Measurements from ENCODE around the gene FAM185A. TPM values are rescaled to one million over a fixed set of nuclear protein-coding genes. Genes with fewer than 3 reads are reported as not detected.

The FAM185A gene
- total and polyA plus RNA-seq, 9 of the 15 experiments (the other 6 are each of a cell fraction or from before 2014, with no cell fraction given): 1.7 to 17.4 (median 10.6) TPM

- TF ChIP-seq, protein P1, sequence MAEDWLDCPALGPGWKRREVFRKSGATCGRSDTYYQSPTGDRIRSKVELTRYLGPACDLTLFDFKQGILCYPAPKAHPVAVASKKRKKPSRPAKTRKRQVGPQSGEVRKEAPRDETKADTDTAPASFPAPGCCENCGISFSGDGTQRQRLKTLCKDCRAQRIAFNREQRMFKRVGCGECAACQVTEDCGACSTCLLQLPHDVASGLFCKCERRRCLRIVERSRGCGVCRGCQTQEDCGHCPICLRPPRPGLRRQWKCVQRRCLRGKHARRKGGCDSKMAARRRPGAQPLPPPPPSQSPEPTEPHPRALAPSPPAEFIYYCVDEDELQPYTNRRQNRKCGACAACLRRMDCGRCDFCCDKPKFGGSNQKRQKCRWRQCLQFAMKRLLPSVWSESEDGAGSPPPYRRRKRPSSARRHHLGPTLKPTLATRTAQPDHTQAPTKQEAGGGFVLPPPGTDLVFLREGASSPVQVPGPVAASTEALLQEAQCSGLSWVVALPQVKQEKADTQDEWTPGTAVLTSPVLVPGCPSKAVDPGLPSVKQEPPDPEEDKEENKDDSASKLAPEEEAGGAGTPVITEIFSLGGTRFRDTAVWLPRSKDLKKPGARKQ (CRISPR knock-in tag; IDR thresholded peaks at IDR 0.05): no peak
- no peak for TF ChIP-seq ATF6 (CRISPR knock-in tag; IDR thresholded peaks at IDR 0.05)
- TF ChIP-seq, protein P2, sequence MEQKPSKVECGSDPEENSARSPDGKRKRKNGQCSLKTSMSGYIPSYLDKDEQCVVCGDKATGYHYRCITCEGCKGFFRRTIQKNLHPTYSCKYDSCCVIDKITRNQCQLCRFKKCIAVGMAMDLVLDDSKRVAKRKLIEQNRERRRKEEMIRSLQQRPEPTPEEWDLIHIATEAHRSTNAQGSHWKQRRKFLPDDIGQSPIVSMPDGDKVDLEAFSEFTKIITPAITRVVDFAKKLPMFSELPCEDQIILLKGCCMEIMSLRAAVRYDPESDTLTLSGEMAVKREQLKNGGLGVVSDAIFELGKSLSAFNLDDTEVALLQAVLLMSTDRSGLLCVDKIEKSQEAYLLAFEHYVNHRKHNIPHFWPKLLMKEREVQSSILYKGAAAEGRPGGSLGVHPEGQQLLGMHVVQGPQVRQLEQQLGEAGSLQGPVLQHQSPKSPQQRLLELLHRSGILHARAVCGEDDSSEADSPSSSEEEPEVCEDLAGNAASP (IDR thresholded peaks at IDR 0.05): no peak
- TF ChIP-seq ZNF280B (CRISPR knock-in tag; IDR thresholded peaks at IDR 0.05): no peak
Observed at GRCh38 chr7:102849538-102849937, 100.7 kb downstream of the FAM185A start (continued).

Measured in K562 (cell line).